ENCODE data around the gene WNT11.

DNA sequence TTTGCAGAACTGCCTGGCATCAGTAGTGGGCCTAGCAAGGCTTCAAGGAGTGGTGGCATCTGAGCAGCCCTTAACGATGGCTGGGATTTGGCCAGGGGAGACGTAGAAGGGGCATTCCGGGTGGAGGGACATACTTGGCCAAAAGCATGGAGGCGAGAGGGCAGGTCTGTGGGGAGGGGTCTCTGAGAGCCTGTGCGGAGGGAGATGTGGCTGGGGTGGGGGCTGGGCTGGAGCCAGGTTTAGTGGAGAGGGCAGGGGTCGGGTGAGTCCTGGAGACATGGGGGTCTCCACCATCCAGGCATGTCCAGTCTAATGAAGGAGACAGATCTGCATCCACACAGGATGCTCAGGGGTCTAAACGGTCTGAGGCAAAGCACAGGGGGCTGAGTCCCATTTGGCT lies 34.4 kb upstream of the WNT11 start:
- TF ChIP-seq, protein P1, sequence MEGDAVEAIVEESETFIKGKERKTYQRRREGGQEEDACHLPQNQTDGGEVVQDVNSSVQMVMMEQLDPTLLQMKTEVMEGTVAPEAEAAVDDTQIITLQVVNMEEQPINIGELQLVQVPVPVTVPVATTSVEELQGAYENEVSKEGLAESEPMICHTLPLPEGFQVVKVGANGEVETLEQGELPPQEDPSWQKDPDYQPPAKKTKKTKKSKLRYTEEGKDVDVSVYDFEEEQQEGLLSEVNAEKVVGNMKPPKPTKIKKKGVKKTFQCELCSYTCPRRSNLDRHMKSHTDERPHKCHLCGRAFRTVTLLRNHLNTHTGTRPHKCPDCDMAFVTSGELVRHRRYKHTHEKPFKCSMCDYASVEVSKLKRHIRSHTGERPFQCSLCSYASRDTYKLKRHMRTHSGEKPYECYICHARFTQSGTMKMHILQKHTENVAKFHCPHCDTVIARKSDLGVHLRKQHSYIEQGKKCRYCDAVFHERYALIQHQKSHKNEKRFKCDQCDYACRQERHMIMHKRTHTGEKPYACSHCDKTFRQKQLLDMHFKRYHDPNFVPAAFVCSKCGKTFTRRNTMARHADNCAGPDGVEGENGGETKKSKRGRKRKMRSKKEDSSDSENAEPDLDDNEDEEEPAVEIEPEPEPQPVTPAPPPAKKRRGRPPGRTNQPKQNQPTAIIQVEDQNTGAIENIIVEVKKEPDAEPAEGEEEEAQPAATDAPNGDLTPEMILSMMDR (optimal IDR thresholded peaks at IDR 0.05 in 1 of 3, IDR thresholded peaks at IDR 0.05 in 1 of 3, conservative IDR thresholded peaks at IDR 0.05 in 1 of 3; ENCODE audit: extremely low read depth in 1 of 3, insufficient read depth in 2 of 3, low read length in 3 of 3) = no peak
- no peak for TF ChIP-seq EZH2 (IDR thresholded peaks at IDR 0.05; ENCODE audit: low read length)

Data from keratinocyte (primary cell).